ENCODE data around the gene CFAP99.

GRCh38 chr4:2373532-2373931, 45.2 kb upstream of the CFAP99 start:
- no peak for TF ChIP-seq EZH2 (IDR thresholded peaks at IDR 0.05)
- TF ChIP-seq, protein P1, sequence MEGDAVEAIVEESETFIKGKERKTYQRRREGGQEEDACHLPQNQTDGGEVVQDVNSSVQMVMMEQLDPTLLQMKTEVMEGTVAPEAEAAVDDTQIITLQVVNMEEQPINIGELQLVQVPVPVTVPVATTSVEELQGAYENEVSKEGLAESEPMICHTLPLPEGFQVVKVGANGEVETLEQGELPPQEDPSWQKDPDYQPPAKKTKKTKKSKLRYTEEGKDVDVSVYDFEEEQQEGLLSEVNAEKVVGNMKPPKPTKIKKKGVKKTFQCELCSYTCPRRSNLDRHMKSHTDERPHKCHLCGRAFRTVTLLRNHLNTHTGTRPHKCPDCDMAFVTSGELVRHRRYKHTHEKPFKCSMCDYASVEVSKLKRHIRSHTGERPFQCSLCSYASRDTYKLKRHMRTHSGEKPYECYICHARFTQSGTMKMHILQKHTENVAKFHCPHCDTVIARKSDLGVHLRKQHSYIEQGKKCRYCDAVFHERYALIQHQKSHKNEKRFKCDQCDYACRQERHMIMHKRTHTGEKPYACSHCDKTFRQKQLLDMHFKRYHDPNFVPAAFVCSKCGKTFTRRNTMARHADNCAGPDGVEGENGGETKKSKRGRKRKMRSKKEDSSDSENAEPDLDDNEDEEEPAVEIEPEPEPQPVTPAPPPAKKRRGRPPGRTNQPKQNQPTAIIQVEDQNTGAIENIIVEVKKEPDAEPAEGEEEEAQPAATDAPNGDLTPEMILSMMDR (IDR thresholded peaks at IDR 0.05) = no peak
- no peak for TF ChIP-seq EZH2phosphoT487 (IDR thresholded peaks at IDR 0.05)
